Stimulated activated naive B cell treated with anti-CD40 and anti-IgM and Interleukin-4, amounts not matched to agents 10 μg/mL and 1 μg/mL and 100 μg/mL, for 72 hours (primary cell): Measurements from ENCODE around the gene GABRB1.
A peak's percentile ranks its signal among the peaks of the same experiment; 100 is the strongest.
"Not testable (repeated sequence)": the region's sequence is repeated elsewhere in the genome, so short reads cannot be mapped to it uniquely, and the experiment has no call there.

Experiments
- ATAC-seq, 2 donors: fragments of 150-1000 bp; cut with Tn5 transposase; replicated peaks; 2 replicates each; pipeline ENCODE4 v1.10.0; 2021; ENCODE audit warnings: moderate library complexity in 1 of 2
- DNase-seq: peaks from one replicate; pipeline ENCODE4 v3.0.0; 2021
- H3K27ac Mint-ChIP-seq: one replicate; pipeline ENCODE4 v1.8.0; 2022; ENCODE audit warnings: mild to moderate bottlenecking, mixed read lengths
- H3K27me3 Mint-ChIP-seq, 2 donors: one replicate each; pipeline ENCODE4 v1.8.0; 2022; ENCODE audit warnings: mixed read lengths in 2 of 2
- H3K36me3 Mint-ChIP-seq, 2 donors: one replicate each; pipeline ENCODE4 v1.8.0; 2022; ENCODE audit warnings: mixed read lengths in 2 of 2, mild to moderate bottlenecking in 1 of 2
- H3K4me1 Mint-ChIP-seq, 2 donors: one replicate each; pipeline ENCODE4 v1.8.0; 2022; ENCODE audit warnings: mixed read lengths in 2 of 2, mild to moderate bottlenecking in 1 of 2
- H3K4me3 Mint-ChIP-seq, 2 donors: one replicate each; pipeline ENCODE4 v1.8.0; 2022; ENCODE audit warnings: mild to moderate bottlenecking in 2 of 2, mixed read lengths in 2 of 2, moderate library complexity in 1 of 2
- H3K9me3 Mint-ChIP-seq, 2 donors: one replicate each; pipeline ENCODE4 v1.8.0; 2022; ENCODE audit warnings: mixed read lengths in 2 of 2, mild to moderate bottlenecking in 1 of 2

Gene GABRB1

GRCh38 chr4:47290873-47291272 is 259.5 kb downstream of the GABRB1 start:
- H3K4me3 Mint-ChIP-seq, ATAC-seq, H3K27ac Mint-ChIP-seq, H3K36me3 Mint-ChIP-seq, DNase-seq, H3K9me3 Mint-ChIP-seq, H3K4me1 Mint-ChIP-seq, H3K27me3 Mint-ChIP-seq: not testable (repeated sequence)

- no peaks in the 10 kb centered on the region for H3K4me1 Mint-ChIP-seq
- no peak overlapping the region for H3K4me3 Mint-ChIP-seq
- ATAC-seq (no peak), DNase-seq (no peak)
- H3K9me3 Mint-ChIP-seq: no peaks in the 10 kb centered on the region
- peaks cover 0 to 6% of the 10 kb centered on the region in 2 donors for H3K27me3 Mint-ChIP-seq
- no peak overlapping the region for H3K27ac Mint-ChIP-seq
- H3K36me3 Mint-ChIP-seq: no peaks in the 10 kb centered on the region
These were observed 277.8 kb downstream of the GABRB1 start for GRCh38 chr4:47309165-47309564.

GRCh38 chr4:47312170-47312569 is 280.8 kb downstream of the GABRB1 start:
- Mint-ChIP-seq H3K27ac (no peak overlapping the region), H3K4me3 (no peak overlapping the region), H3K9me3 (no peaks in the 10 kb centered on the region), H3K36me3 (no peaks in the 10 kb centered on the region), H3K4me1 (no peaks in the 10 kb centered on the region), H3K27me3 (peaks cover 0 to 4% of the 10 kb centered on the region in 2 donors)
- DNase-seq (no peak), ATAC-seq (no peak)

GRCh38 chr4:47313384-47313783 is 282.0 kb downstream of the GABRB1 start:
- H3K27ac Mint-ChIP-seq: no peak overlapping the region
- H3K4me3 Mint-ChIP-seq: no peak overlapping the region
- no peaks in the 10 kb centered on the region for H3K4me1 Mint-ChIP-seq
- no peaks in the 10 kb centered on the region for H3K9me3 Mint-ChIP-seq
- peaks cover 0 to 4% of the 10 kb centered on the region in 2 donors for H3K27me3 Mint-ChIP-seq
- ATAC-seq: no peak
- no peaks in the 10 kb centered on the region for H3K36me3 Mint-ChIP-seq
- no peak for DNase-seq

- ATAC-seq (peak in 1 of 2 donors; percentile 42), DNase-seq (no peak)
- no peaks in the 10 kb centered on the region for H3K9me3 Mint-ChIP-seq
- peaks cover 0 to 4% of the 10 kb centered on the region in 2 donors for H3K27me3 Mint-ChIP-seq
- no peak overlapping the region for H3K27ac Mint-ChIP-seq
- no peaks in the 10 kb centered on the region for H3K4me1 Mint-ChIP-seq
- no peak overlapping the region for H3K4me3 Mint-ChIP-seq
- no peaks in the 10 kb centered on the region for H3K36me3 Mint-ChIP-seq
These were observed 284.0 kb downstream of the GABRB1 start for GRCh38 chr4:47315346-47315745.

GRCh38 chr4:47326025-47326424 is 294.7 kb downstream of the GABRB1 start:
- no peak overlapping the region for H3K4me3 Mint-ChIP-seq
- ATAC-seq (no peak), DNase-seq (no peak)
- H3K36me3 Mint-ChIP-seq: no peaks in the 10 kb centered on the region
- peaks cover 16 to 18% of the 10 kb centered on the region in 2 donors for H3K27me3 Mint-ChIP-seq
- H3K27ac Mint-ChIP-seq: no peak overlapping the region
- H3K9me3 Mint-ChIP-seq: peaks cover 0 to 2% of the 10 kb centered on the region in 2 donors
- H3K4me1 Mint-ChIP-seq: no peaks in the 10 kb centered on the region

- ATAC-seq: no peak
- Mint-ChIP-seq H3K36me3 (no peaks in the 10 kb centered on the region), H3K27me3 (peaks cover 4 to 14% of the 10 kb centered on the region in 2 donors), H3K4me3 (no peak overlapping the region), H3K9me3 (peaks cover 0 to 2% of the 10 kb centered on the region in 2 donors), H3K27ac (no peak overlapping the region), H3K4me1 (no peaks in the 10 kb centered on the region)
- no peak for DNase-seq
These were observed 299.5 kb downstream of the GABRB1 start for GRCh38 chr4:47330866-47331265.

GRCh38 chr4:47334652-47335051 is 303.3 kb downstream of the GABRB1 start:
- DNase-seq: no peak
- Mint-ChIP-seq H3K36me3 (no peaks in the 10 kb centered on the region), H3K9me3 (peaks cover 0 to 2% of the 10 kb centered on the region in 2 donors), H3K27ac (no peak overlapping the region), H3K4me3 (no peak overlapping the region), H3K4me1 (no peaks in the 10 kb centered on the region), H3K27me3 (peaks cover 20 to 24% of the 10 kb centered on the region in 2 donors)
- ATAC-seq: no peak

GRCh38 chr4:47337893-47338292 is 306.5 kb downstream of the GABRB1 start:
- Mint-ChIP-seq H3K9me3 (peaks cover 0 to 2% of the 10 kb centered on the region in 2 donors), H3K27me3 (peaks cover 21 to 24% of the 10 kb centered on the region in 2 donors), H3K36me3 (no peaks in the 10 kb centered on the region), H3K27ac (no peak overlapping the region), H3K4me1 (no peaks in the 10 kb centered on the region), H3K4me3 (no peak overlapping the region)
- DNase-seq: no peak
- no peak for ATAC-seq

- ATAC-seq (no peak), DNase-seq (no peak)
- H3K9me3 Mint-ChIP-seq: peaks cover 0 to 2% of the 10 kb centered on the region in 2 donors
- peaks cover 17 to 25% of the 10 kb centered on the region in 2 donors for H3K27me3 Mint-ChIP-seq
- H3K27ac Mint-ChIP-seq: no peak overlapping the region
- H3K36me3 Mint-ChIP-seq: no peaks in the 10 kb centered on the region
- H3K4me1 Mint-ChIP-seq: no peaks in the 10 kb centered on the region
- no peak overlapping the region for H3K4me3 Mint-ChIP-seq
These were observed 309.5 kb downstream of the GABRB1 start for GRCh38 chr4:47340914-47341313.

GRCh38 chr4:47342796-47343195 is 311.4 kb downstream of the GABRB1 start:
- DNase-seq (no peak), ATAC-seq (no peak)
- peaks cover 4 to 10% of the 10 kb centered on the region in 2 donors for H3K27me3 Mint-ChIP-seq
- no peak overlapping the region for H3K4me3 Mint-ChIP-seq
- H3K36me3 Mint-ChIP-seq: no peaks in the 10 kb centered on the region
- no peaks in the 10 kb centered on the region for H3K4me1 Mint-ChIP-seq
- no peak overlapping the region for H3K27ac Mint-ChIP-seq
- H3K9me3 Mint-ChIP-seq: no peaks in the 10 kb centered on the region

- Mint-ChIP-seq H3K4me3 (no peak overlapping the region), H3K4me1 (no peaks in the 10 kb centered on the region), H3K36me3 (no peaks in the 10 kb centered on the region), H3K9me3 (no peaks in the 10 kb centered on the region), H3K27ac (no peak overlapping the region), H3K27me3 (peaks cover 6 to 9% of the 10 kb centered on the region in 2 donors)
- ATAC-seq (no peak), DNase-seq (no peak)
These were observed 318.0 kb downstream of the GABRB1 start for GRCh38 chr4:47349326-47349725.

- ATAC-seq (no peak), DNase-seq (no peak)
- Mint-ChIP-seq H3K27me3 (peaks cover 3 to 4% of the 10 kb centered on the region in 2 donors), H3K36me3 (no peaks in the 10 kb centered on the region), H3K4me3 (no peak overlapping the region), H3K9me3 (no peaks in the 10 kb centered on the region), H3K27ac (no peak overlapping the region), H3K4me1 (no peaks in the 10 kb centered on the region)
These were observed 324.2 kb downstream of the GABRB1 start for GRCh38 chr4:47355568-47355967.

GRCh38 chr4:47359891-47360290 is 328.5 kb downstream of the GABRB1 start:
- no peaks in the 10 kb centered on the region for H3K9me3 Mint-ChIP-seq
- H3K27ac Mint-ChIP-seq: no peak overlapping the region
- no peaks in the 10 kb centered on the region for H3K4me1 Mint-ChIP-seq
- H3K4me3 Mint-ChIP-seq: no peak overlapping the region
- H3K27me3 Mint-ChIP-seq: peaks cover 18 to 19% of the 10 kb centered on the region in 2 donors
- DNase-seq (no peak), ATAC-seq (no peak)
- H3K36me3 Mint-ChIP-seq: no peaks in the 10 kb centered on the region

- ATAC-seq (no peak), DNase-seq (no peak)
- H3K4me1 Mint-ChIP-seq: peaks cover 0 to 1% of the 10 kb centered on the region in 2 donors
- H3K27me3 Mint-ChIP-seq: peaks cover 8 to 26% of the 10 kb centered on the region in 2 donors
- H3K27ac Mint-ChIP-seq: no peak overlapping the region
- no peaks in the 10 kb centered on the region for H3K36me3 Mint-ChIP-seq
- H3K9me3 Mint-ChIP-seq: no peaks in the 10 kb centered on the region
- no peak overlapping the region for H3K4me3 Mint-ChIP-seq
These were observed 336.4 kb downstream of the GABRB1 start for GRCh38 chr4:47367761-47368160.

GRCh38 chr4:47368211-47368610 is 336.8 kb downstream of the GABRB1 start:
- Mint-ChIP-seq H3K9me3 (no peaks in the 10 kb centered on the region), H3K4me3 (no peak overlapping the region), H3K27ac (no peak overlapping the region), H3K36me3 (no peaks in the 10 kb centered on the region), H3K27me3 (peaks cover 8 to 30% of the 10 kb centered on the region in 2 donors), H3K4me1 (peaks cover 2 to 6% of the 10 kb centered on the region in 2 donors)
- DNase-seq (no peak), ATAC-seq (peak in 1 of 2 donors; percentile 58)
